ENCODE results near the gene IRAK3. TPM values are rescaled to one million over a fixed set of nuclear protein-coding genes. Genes with fewer than 3 reads are reported as not detected.

IRAK3 gene
- total RNA-seq, 1 experiment from 2014 or later: 0.44 TPM

- Mint-ChIP-seq H3K4me3 (no peak overlapping the region), H3K27me3 (ENCODE audit: low read depth) (no peaks in the 10 kb centered on the region), H3K4me1 (peaks cover 3 to 6% of the 10 kb centered on the region in 2 experiments; a peak in 3 of 4 replicates), H3K9me3 (peaks cover 10 to 15% of the 10 kb centered on the region in 2 experiments; a peak in 3 of 5 replicates), H3K36me3 (ENCODE audit: insufficient read depth in 1 of 3, low read depth in 3 of 3) (peaks cover 13 to 16% (median 15%) of the 10 kb centered on the region in 3 experiments), H3K27ac (no peak overlapping the region)
- Histone ChIP-seq H3K4me1 (ENCODE audit: insufficient read depth, low read length) (peaks cover 3% of the 10 kb centered on the region), H3K27me3 (ENCODE audit: insufficient read depth, low read length) (no peaks in the 10 kb centered on the region), H2BK12ac (ENCODE audit: insufficient read length, low read depth, low read length) (no peak overlapping the region), H3K4me2 (ENCODE audit: insufficient read depth, insufficient read length, low read length) (no peak overlapping the region), H3K4ac (ENCODE audit: low read depth, low read length) (no peak overlapping the region), H3T11ph (ENCODE audit: low read length) (no peak overlapping the region), H2BK15ac (ENCODE audit: low read depth, low read length) (no peak overlapping the region), H3K56ac (ENCODE audit: insufficient read length, low read depth, low read length) (no peak overlapping the region), H4K91ac (ENCODE audit: insufficient read length, low read depth, low read length) (no peak overlapping the region), H3K79me2 (ENCODE audit: insufficient read depth, low read length) (peaks cover 3% of the 10 kb centered on the region; the same call in 1 of the 2 replicates), H3K79me1 (ENCODE audit: insufficient read depth, low read depth, low read length, poor library complexity, severe bottlenecking) (peaks cover 8% of the 10 kb centered on the region), H4K5ac (ENCODE audit: insufficient read length, low read depth, low read length) (no peak overlapping the region), H2AFZ (ENCODE audit: low read length) (no peak overlapping the region), H2AK5ac (ENCODE audit: insufficient read length, low read length) (no peak overlapping the region), H3K23ac (ENCODE audit: insufficient read length, low read depth, low read length) (no peak overlapping the region), H2BK120ac (ENCODE audit: low read depth, low read length, poor library complexity, severe bottlenecking) (no peak overlapping the region), H2BK5ac (ENCODE audit: insufficient read length, low read length) (no peak overlapping the region), H3K9ac (ENCODE audit: extremely low read depth, insufficient read length, low read length) (no peak overlapping the region), H4K8ac (replicated peaks; ENCODE audit: insufficient read length, low read depth, low read length) (no peak overlapping the region), H3K18ac (ENCODE audit: insufficient read length, low read depth, low read length) (no peak overlapping the region), H4K20me1 (ENCODE audit: control insufficient read depth, insufficient read depth, insufficient read length) (no peaks in the 10 kb centered on the region), H2BK20ac (ENCODE audit: low read depth, low read length, poor library complexity, severe bottlenecking) (no peak overlapping the region), H3K14ac (ENCODE audit: insufficient read depth, low read length) (no peak overlapping the region), H3K9me3 (ENCODE audit: control insufficient read depth, low read depth, low read length) (no peaks in the 10 kb centered on the region), H3K23me2 (ENCODE audit: insufficient read length, low read depth, low read length, poor library complexity, severe bottlenecking) (no peaks in the 10 kb centered on the region), H3K27ac (ENCODE audit: insufficient read length, low read depth, low read length) (no peak overlapping the region)
- DNase-seq: no peak
- no CpG with 5 or more reads among the region's 3 CpGs for WGBS (ENCODE audit: extremely low coverage, insufficient read length, low lambda C conversion rate)
- TF ChIP-seq, protein P1, sequence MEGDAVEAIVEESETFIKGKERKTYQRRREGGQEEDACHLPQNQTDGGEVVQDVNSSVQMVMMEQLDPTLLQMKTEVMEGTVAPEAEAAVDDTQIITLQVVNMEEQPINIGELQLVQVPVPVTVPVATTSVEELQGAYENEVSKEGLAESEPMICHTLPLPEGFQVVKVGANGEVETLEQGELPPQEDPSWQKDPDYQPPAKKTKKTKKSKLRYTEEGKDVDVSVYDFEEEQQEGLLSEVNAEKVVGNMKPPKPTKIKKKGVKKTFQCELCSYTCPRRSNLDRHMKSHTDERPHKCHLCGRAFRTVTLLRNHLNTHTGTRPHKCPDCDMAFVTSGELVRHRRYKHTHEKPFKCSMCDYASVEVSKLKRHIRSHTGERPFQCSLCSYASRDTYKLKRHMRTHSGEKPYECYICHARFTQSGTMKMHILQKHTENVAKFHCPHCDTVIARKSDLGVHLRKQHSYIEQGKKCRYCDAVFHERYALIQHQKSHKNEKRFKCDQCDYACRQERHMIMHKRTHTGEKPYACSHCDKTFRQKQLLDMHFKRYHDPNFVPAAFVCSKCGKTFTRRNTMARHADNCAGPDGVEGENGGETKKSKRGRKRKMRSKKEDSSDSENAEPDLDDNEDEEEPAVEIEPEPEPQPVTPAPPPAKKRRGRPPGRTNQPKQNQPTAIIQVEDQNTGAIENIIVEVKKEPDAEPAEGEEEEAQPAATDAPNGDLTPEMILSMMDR (conservative IDR thresholded peaks at IDR 0.05): no peak
Measured at GRCh38 chr12:66164349-66164821, 24.6 kb upstream of the IRAK3 start.
